Uterus (tissue), 2 donors: ENCODE results near the gene RNU1-1.
"Not testable (repeated sequence)": the region's sequence is repeated elsewhere in the genome, so short reads cannot be mapped to it uniquely, and the experiment has no call there.

Experiments
- CTCF ChIP-seq, 4 experiments: fragments of 200-600 bp in 2 of 4; fragments of 450-650 bp in 2 of 4; sonication (generic) in 2 of 4; IDR thresholded peaks; one replicate each; pipeline ENCODE4 v1.5.1; 2016 to 2019; ENCODE audit warnings: antibody characterized with exemption in 4 of 4, mild to moderate bottlenecking in 2 of 4, moderate library complexity in 1 of 4
- POLR2A ChIP-seq, 2 donors: fragments of 450-650 bp; IDR thresholded peaks; one replicate each; pipeline ENCODE4 v1.6.1; 2016; ENCODE audit warnings: antibody characterized with exemption in 2 of 2, mild to moderate bottlenecking in 1 of 2, moderate library complexity in 1 of 2

GRCh38 chr1:16497474-16497904 lies 16.6 kb downstream of the RNU1-1 start:
- not testable (repeated sequence) for TF ChIP-seq POLR2A, CTCF (IDR thresholded peaks at IDR 0.05)
